ENCODE data around the gene CTNNBL1.

CTNNBL1 gene

DNA sequence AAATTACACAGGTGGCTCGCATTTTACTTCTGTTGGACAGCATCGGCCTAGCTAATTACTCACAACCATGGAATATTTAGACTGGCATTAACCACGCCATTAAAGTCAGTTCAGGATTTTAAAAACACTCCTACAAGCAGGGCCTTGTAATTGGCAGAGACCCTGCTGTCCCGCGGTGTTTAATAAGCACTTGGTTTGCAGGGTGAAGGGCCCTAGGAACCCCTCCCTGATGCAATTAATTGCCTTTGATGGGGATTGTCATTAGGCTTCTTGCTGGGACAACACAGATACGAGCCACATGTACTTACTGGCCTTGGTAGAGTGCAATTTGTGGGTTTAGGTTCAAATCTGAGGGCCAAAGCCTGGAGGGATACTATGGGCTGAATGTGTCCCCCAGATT is 201.3 kb downstream of the CTNNBL1 start:
- Histone ChIP-seq H3K27me3 (ENCODE audit: control insufficient read depth in 1 of 2, insufficient read depth in 1 of 2, low read length in 2 of 2) (peaks cover 26 to 46% of the 10 kb centered on the region in 2 experiments), H2AFZ (ENCODE audit: low read depth, low read length) (no peak overlapping the region), H3K4me1 (ENCODE audit: control insufficient read depth, insufficient read depth, low read depth, low read length) (peaks cover 2% of the 10 kb centered on the region), H2BK12ac (ENCODE audit: low read length in 2 of 2) (no peak overlapping the region), H3K36me3 (ENCODE audit: control insufficient read depth in 1 of 2, insufficient read depth in 2 of 2, low read depth in 1 of 2, low read length in 2 of 2) (no peaks in the 10 kb centered on the region), H2BK120ac (ENCODE audit: low read depth, low read length) (no peak overlapping the region), H4K8ac (ENCODE audit: low read length) (no peak overlapping the region), H3K27ac (ENCODE audit: low read length, poor library complexity, severe bottlenecking) (no peak overlapping the region), H3K14ac (ENCODE audit: low read length in 2 of 2) (no peak overlapping the region), H2BK5ac (ENCODE audit: low read depth, low read length, poor library complexity, severe bottlenecking) (no peak overlapping the region), H2BK15ac (ENCODE audit: low read depth, poor library complexity, severe bottlenecking) (no peak overlapping the region), H3K9me3 (ENCODE audit: control insufficient read depth, low read length) (no peaks in the 10 kb centered on the region), H3K4me2 (ENCODE audit: low read length, poor library complexity, severe bottlenecking) (no peak overlapping the region), H3K9ac (ENCODE audit: low read length) (no peak overlapping the region), H3K18ac (ENCODE audit: low read depth in 1 of 2, low read length in 2 of 2) (no peak overlapping the region), H3K4me3 (ENCODE audit: insufficient read depth in 1 of 2, low read depth in 1 of 2, low read length in 2 of 2) (no peak overlapping the region), H2AK5ac (ENCODE audit: low read length, severe bottlenecking) (no peak overlapping the region), H3K79me1 (replicated peaks; ENCODE audit: low read length, poor library complexity, severe bottlenecking) (no peaks in the 10 kb centered on the region), H4K91ac (ENCODE audit: low read length) (no peak overlapping the region), H3K23ac (ENCODE audit: low read length in 2 of 2) (no peak overlapping the region), H3K4ac (ENCODE audit: low read depth in 1 of 2, low read length in 2 of 2) (no peak overlapping the region)
- DNase-seq, result no peak
- 91% methylated on average over 6 of the region's 6 CpGs for WGBS

DNA sequence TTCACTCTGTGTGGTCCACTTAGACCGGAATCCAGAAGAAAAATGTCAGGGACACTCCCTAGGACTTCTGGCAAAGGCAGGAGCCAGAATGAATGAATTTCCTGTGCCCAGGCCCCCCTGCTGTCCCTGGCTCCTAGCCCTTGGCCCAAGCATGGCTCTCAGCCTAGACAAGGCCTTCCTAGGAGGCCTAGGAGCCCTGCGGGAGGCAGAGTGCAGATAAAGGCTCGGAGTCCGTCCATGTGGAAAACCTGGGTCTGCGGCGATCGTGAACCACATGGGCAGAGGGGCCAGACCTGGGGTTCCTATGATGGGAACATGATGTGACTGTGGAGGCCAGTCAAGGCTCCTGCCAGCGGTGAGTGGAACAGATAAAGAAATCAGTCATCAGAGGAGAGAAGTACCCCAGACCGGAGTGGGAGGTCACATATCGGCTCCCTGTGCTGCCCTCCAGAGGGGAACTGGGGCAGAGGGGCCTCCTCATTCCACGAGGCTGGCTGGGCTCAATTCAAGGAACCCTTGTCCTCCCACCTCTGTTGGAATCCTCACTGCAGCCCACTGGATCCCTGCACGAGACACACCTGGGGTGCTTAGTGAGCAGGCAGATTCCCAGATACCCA is 203.2 kb downstream of the CTNNBL1 start:
- Histone ChIP-seq H3K79me1 (replicated peaks; ENCODE audit: low read length, poor library complexity, severe bottlenecking) (no peaks in the 10 kb centered on the region), H4K8ac (ENCODE audit: low read length) (no peak overlapping the region), H3K4ac (ENCODE audit: low read depth in 1 of 2, low read length in 2 of 2) (no peak overlapping the region), H3K4me3 (ENCODE audit: insufficient read depth in 1 of 2, low read depth in 1 of 2, low read length in 2 of 2) (no peak overlapping the region), H2BK5ac (ENCODE audit: low read depth, low read length, poor library complexity, severe bottlenecking) (no peak overlapping the region), H3K27ac (ENCODE audit: low read length, poor library complexity, severe bottlenecking) (no peak overlapping the region), H3K23ac (ENCODE audit: low read length in 2 of 2) (no peak overlapping the region), H3K18ac (ENCODE audit: low read depth in 1 of 2, low read length in 2 of 2) (no peak overlapping the region), H3K14ac (ENCODE audit: low read length in 2 of 2) (peak overlapping the region in 1 of 2 experiments; percentile 37), H3K36me3 (ENCODE audit: control insufficient read depth in 1 of 2, insufficient read depth in 2 of 2, low read depth in 1 of 2, low read length in 2 of 2) (no peaks in the 10 kb centered on the region), H4K91ac (ENCODE audit: low read length) (no peak overlapping the region), H3K27me3 (ENCODE audit: control insufficient read depth in 1 of 2, insufficient read depth in 1 of 2, low read length in 2 of 2) (peaks cover 36 to 49% of the 10 kb centered on the region in 2 experiments), H2BK12ac (ENCODE audit: low read length in 2 of 2) (no peak overlapping the region), H2AK5ac (ENCODE audit: low read length, severe bottlenecking) (no peak overlapping the region), H3K4me1 (ENCODE audit: control insufficient read depth, insufficient read depth, low read depth, low read length) (peaks cover 2% of the 10 kb centered on the region), H2BK15ac (ENCODE audit: low read depth, poor library complexity, severe bottlenecking) (no peak overlapping the region), H2AFZ (ENCODE audit: low read depth, low read length) (no peak overlapping the region), H3K4me2 (ENCODE audit: low read length, poor library complexity, severe bottlenecking) (no peak overlapping the region), H2BK120ac (ENCODE audit: low read depth, low read length) (no peak overlapping the region), H3K9me3 (ENCODE audit: control insufficient read depth, low read length) (no peaks in the 10 kb centered on the region), H3K9ac (ENCODE audit: low read length) (no peak overlapping the region)
- no peak for DNase-seq
- 62% methylated on average over 12 of the region's 12 CpGs for WGBS

DNA sequence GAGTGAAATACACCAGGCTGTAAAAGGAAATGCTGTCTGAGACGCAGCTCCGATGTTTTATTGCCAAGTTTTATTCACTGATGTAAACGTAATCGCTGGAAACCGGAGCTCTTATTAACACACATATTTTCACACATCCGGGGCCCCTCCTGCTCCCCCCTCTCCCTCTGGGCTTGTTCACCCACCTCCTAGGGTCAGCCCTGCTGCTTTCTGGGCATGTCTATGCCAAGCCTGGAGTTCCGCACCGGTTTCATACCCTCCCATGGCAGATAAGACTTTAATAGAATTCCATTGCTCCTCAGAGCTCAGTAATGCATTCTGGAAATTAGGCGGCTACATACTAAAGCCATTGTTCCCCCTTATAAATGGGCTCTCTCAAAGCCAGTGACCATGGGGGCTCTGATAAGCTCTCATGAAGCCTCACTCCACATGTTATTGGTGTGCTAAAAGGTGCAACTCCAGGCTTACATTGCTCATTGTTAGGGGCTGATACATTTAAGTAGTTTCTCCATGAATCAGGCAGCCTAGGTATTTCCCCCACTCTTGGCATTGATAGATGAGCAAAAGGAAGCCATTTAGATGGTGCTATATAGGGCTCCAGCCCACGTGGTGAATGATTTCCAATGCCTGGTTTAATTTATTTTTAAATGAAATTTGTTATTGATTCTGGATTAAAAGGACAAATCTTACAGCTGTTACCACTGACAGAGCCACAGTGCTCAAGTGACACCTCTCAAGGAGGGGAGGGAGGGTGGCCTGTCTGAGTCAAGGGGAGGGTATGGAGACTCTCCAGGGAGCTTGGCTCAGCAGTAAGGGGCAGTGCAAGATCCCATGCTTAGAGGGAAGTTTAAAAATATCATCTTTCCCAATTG is 204.6 kb downstream of the CTNNBL1 start:
- no peak overlapping the region for H4K8ac ChIP-seq (ENCODE audit: low read length)
- no peak overlapping the region for H3K4me2 ChIP-seq (ENCODE audit: low read length, poor library complexity, severe bottlenecking)
- H3K27me3 ChIP-seq (ENCODE audit: control insufficient read depth in 1 of 2, insufficient read depth in 1 of 2, low read length in 2 of 2), result peaks cover 43 to 44% of the 10 kb centered on the region in 2 experiments
- H3K36me3 ChIP-seq (ENCODE audit: control insufficient read depth in 1 of 2, insufficient read depth in 2 of 2, low read depth in 1 of 2, low read length in 2 of 2), result no peaks in the 10 kb centered on the region
- H3K27ac ChIP-seq (ENCODE audit: low read length, poor library complexity, severe bottlenecking), result no peak overlapping the region
- no peak overlapping the region for H3K4me3 ChIP-seq (ENCODE audit: insufficient read depth in 1 of 2, low read depth in 1 of 2, low read length in 2 of 2)
- no peak overlapping the region for H3K23ac ChIP-seq (ENCODE audit: low read length in 2 of 2)
- H2BK12ac ChIP-seq (ENCODE audit: low read length in 2 of 2), result no peak overlapping the region
- H3K9ac ChIP-seq (ENCODE audit: low read length), result no peak overlapping the region
- H2BK120ac ChIP-seq (ENCODE audit: low read depth, low read length), result no peak overlapping the region
- 82% methylated on average over 10 of the region's 10 CpGs for WGBS
- H3K4ac ChIP-seq (ENCODE audit: low read depth in 1 of 2, low read length in 2 of 2), result no peak overlapping the region
- no peak overlapping the region for H3K14ac ChIP-seq (ENCODE audit: low read length in 2 of 2)
- H4K91ac ChIP-seq (ENCODE audit: low read length), result no peak overlapping the region
- no peak overlapping the region for H2BK15ac ChIP-seq (ENCODE audit: low read depth, poor library complexity, severe bottlenecking)
- no peaks in the 10 kb centered on the region for H3K9me3 ChIP-seq (ENCODE audit: control insufficient read depth, low read length)
- H3K79me1 ChIP-seq (replicated peaks; ENCODE audit: low read length, poor library complexity, severe bottlenecking), result no peaks in the 10 kb centered on the region
- no peak overlapping the region for H3K18ac ChIP-seq (ENCODE audit: low read depth in 1 of 2, low read length in 2 of 2)
- peaks cover 13% of the 10 kb centered on the region for H3K4me1 ChIP-seq (ENCODE audit: control insufficient read depth, insufficient read depth, low read depth, low read length)
- H2AK5ac ChIP-seq (ENCODE audit: low read length, severe bottlenecking), result no peak overlapping the region
- no peak overlapping the region for H2AFZ ChIP-seq (ENCODE audit: low read depth, low read length)
- no peak for DNase-seq
- no peak overlapping the region for H2BK5ac ChIP-seq (ENCODE audit: low read depth, low read length, poor library complexity, severe bottlenecking)

Measured in mesenchymal stem cell (in vitro differentiated cells and primary cell).